ENCODE measurements around the gene PEX14.

Gene PEX14

DNA sequence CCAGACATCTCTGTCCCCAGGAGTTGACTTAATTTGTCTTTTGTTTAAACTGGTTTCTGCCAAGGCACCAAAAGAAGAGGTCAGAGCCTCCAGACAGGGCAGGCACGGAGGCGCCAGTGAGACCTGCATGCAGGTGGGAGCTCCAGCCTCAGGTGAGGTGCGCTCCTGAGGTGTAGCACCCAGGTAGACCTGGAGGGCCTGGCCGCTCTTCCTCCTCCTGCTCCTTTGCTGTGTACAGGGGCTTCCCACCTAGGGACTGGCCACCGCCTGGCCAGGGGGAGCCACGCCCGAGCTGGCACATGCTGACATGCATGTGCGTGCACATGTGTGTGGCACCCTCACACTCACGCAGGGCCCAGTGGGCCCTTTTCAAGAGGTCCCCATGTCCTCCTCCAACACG, 158.7 kb downstream of the PEX14 start:
- TF ChIP-seq EP300 (IDR thresholded peaks at IDR 0.05; ENCODE audit: borderline replicate concordance) (no peak), TAF1 (IDR thresholded peaks at IDR 0.05; ENCODE audit: low read depth) (no peak), TCF12 (IDR thresholded peaks at IDR 0.05; ENCODE audit: low read depth) (no peak), YY1 (IDR thresholded peaks at IDR 0.05; ENCODE audit: low read depth) (no peak), EGR1 (IDR thresholded peaks at IDR 0.05) (no peak), MAX (IDR thresholded peaks at IDR 0.05) (no peak), ZBTB7A (IDR thresholded peaks at IDR 0.05; ENCODE audit: low read depth) (no peak), NFIC (IDR thresholded peaks at IDR 0.05) (no peak), TEAD4 (IDR thresholded peaks at IDR 0.05) (no peak), CREB1 (IDR thresholded peaks at IDR 0.05; ENCODE audit: low read depth) (no peak), FOXM1 (IDR thresholded peaks at IDR 0.05; ENCODE audit: borderline replicate concordance, low read depth) (no peak), CEBPB (IDR thresholded peaks at IDR 0.05) (no peak), RAD21 (IDR thresholded peaks at IDR 0.05; ENCODE audit: low read depth) (no peak)
- TF ChIP-seq, protein P1, sequence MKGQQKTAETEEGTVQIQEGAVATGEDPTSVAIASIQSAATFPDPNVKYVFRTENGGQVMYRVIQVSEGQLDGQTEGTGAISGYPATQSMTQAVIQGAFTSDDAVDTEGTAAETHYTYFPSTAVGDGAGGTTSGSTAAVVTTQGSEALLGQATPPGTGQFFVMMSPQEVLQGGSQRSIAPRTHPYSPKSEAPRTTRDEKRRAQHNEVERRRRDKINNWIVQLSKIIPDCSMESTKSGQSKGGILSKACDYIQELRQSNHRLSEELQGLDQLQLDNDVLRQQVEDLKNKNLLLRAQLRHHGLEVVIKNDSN (IDR thresholded peaks at IDR 0.05): no peak
- TF ChIP-seq, protein P2, sequence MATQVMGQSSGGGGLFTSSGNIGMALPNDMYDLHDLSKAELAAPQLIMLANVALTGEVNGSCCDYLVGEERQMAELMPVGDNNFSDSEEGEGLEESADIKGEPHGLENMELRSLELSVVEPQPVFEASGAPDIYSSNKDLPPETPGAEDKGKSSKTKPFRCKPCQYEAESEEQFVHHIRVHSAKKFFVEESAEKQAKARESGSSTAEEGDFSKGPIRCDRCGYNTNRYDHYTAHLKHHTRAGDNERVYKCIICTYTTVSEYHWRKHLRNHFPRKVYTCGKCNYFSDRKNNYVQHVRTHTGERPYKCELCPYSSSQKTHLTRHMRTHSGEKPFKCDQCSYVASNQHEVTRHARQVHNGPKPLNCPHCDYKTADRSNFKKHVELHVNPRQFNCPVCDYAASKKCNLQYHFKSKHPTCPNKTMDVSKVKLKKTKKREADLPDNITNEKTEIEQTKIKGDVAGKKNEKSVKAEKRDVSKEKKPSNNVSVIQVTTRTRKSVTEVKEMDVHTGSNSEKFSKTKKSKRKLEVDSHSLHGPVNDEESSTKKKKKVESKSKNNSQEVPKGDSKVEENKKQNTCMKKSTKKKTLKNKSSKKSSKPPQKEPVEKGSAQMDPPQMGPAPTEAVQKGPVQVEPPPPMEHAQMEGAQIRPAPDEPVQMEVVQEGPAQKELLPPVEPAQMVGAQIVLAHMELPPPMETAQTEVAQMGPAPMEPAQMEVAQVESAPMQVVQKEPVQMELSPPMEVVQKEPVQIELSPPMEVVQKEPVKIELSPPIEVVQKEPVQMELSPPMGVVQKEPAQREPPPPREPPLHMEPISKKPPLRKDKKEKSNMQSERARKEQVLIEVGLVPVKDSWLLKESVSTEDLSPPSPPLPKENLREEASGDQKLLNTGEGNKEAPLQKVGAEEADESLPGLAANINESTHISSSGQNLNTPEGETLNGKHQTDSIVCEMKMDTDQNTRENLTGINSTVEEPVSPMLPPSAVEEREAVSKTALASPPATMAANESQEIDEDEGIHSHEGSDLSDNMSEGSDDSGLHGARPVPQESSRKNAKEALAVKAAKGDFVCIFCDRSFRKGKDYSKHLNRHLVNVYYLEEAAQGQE (IDR thresholded peaks at IDR 0.05; ENCODE audit: low read depth): no peak

GRCh38 chr1:10634075-10634427, 159.3 kb downstream of the PEX14 start:
- no peak for TF ChIP-seq TCF12 (IDR thresholded peaks at IDR 0.05; ENCODE audit: low read depth)
- TF ChIP-seq EGR1 (IDR thresholded peaks at IDR 0.05): no peak
- TF ChIP-seq, protein P1 (IDR thresholded peaks at IDR 0.05): no peak
- TF ChIP-seq FOXM1 (IDR thresholded peaks at IDR 0.05; ENCODE audit: borderline replicate concordance, low read depth): no peak
- TF ChIP-seq TEAD4 (IDR thresholded peaks at IDR 0.05): no peak
- no peak for TF ChIP-seq MAX (IDR thresholded peaks at IDR 0.05)
- TF ChIP-seq EP300 (IDR thresholded peaks at IDR 0.05; ENCODE audit: borderline replicate concordance): no peak
- no peak for TF ChIP-seq CREB1 (IDR thresholded peaks at IDR 0.05; ENCODE audit: low read depth)
- TF ChIP-seq CEBPB (IDR thresholded peaks at IDR 0.05): no peak
- no peak for TF ChIP-seq TAF1 (IDR thresholded peaks at IDR 0.05; ENCODE audit: low read depth)
- TF ChIP-seq YY1 (IDR thresholded peaks at IDR 0.05; ENCODE audit: low read depth): no peak
- TF ChIP-seq, protein P2 (IDR thresholded peaks at IDR 0.05; ENCODE audit: low read depth): no peak
- TF ChIP-seq ZBTB7A (IDR thresholded peaks at IDR 0.05; ENCODE audit: low read depth): no peak
- no peak for TF ChIP-seq NFIC (IDR thresholded peaks at IDR 0.05)
- TF ChIP-seq RAD21 (IDR thresholded peaks at IDR 0.05; ENCODE audit: low read depth): no peak

GRCh38 chr1:10634428-10635084, 159.8 kb downstream of the PEX14 start:
- TF ChIP-seq RAD21 (IDR thresholded peaks at IDR 0.05; ENCODE audit: low read depth): no peak
- TF ChIP-seq ZBTB7A (IDR thresholded peaks at IDR 0.05; ENCODE audit: low read depth): 0 out of 2 replicates have a peak, but pooled peaks have one; percentile 24
- no peak for TF ChIP-seq YY1 (IDR thresholded peaks at IDR 0.05; ENCODE audit: low read depth)
- no peak for TF ChIP-seq FOXM1 (IDR thresholded peaks at IDR 0.05; ENCODE audit: borderline replicate concordance, low read depth)

- no peak for TF ChIP-seq MAX (IDR thresholded peaks at IDR 0.05)
- TF ChIP-seq TCF12 (IDR thresholded peaks at IDR 0.05; ENCODE audit: low read depth): no peak
- TF ChIP-seq, protein P1 (IDR thresholded peaks at IDR 0.05): no peak
- no peak for TF ChIP-seq TEAD4 (IDR thresholded peaks at IDR 0.05)
- no peak for TF ChIP-seq EGR1 (IDR thresholded peaks at IDR 0.05)
- no peak for TF ChIP-seq TAF1 (IDR thresholded peaks at IDR 0.05; ENCODE audit: low read depth)
- no peak for TF ChIP-seq FOXM1 (IDR thresholded peaks at IDR 0.05; ENCODE audit: borderline replicate concordance, low read depth)
- no peak for TF ChIP-seq YY1 (IDR thresholded peaks at IDR 0.05; ENCODE audit: low read depth)
- TF ChIP-seq CEBPB (IDR thresholded peaks at IDR 0.05): no peak
- no peak for TF ChIP-seq EP300 (IDR thresholded peaks at IDR 0.05; ENCODE audit: borderline replicate concordance)
- TF ChIP-seq, protein P2 (IDR thresholded peaks at IDR 0.05; ENCODE audit: low read depth): no peak
- TF ChIP-seq CREB1 (IDR thresholded peaks at IDR 0.05; ENCODE audit: low read depth): no peak
- no peak for TF ChIP-seq RAD21 (IDR thresholded peaks at IDR 0.05; ENCODE audit: low read depth)
- no peak for TF ChIP-seq NFIC (IDR thresholded peaks at IDR 0.05)
These were observed 160.5 kb downstream of the PEX14 start for GRCh38 chr1:10635085-10635896.

Data from Ishikawa (cell line).